Epithelial cell of proximal tubule (primary cell): ENCODE results near the gene DEXI. TPM values are rescaled to one million over a fixed set of nuclear protein-coding genes. Genes with fewer than 3 reads are reported as not detected.
A peak's percentile ranks its signal among the peaks of the same experiment; 100 is the strongest.
"Not testable (repeated sequence)": the region's sequence is repeated elsewhere in the genome, so short reads cannot be mapped to it uniquely, and the experiment has no call there.

Experiments
- DNase-seq: peaks from one replicate; pipeline ENCODE4 v3.0.0-alpha.2; 2011; ENCODE audit warnings: low read depth
- H3K4me3 ChIP-seq: 2 replicates; pipeline ENCODE4 v1.5.1; 2011; ENCODE audit warnings: low read depth, mild to moderate bottlenecking, low read length
- CTCF ChIP-seq: conservative IDR thresholded peaks from 2 replicates; pipeline ENCODE4 v1.5.1; 2012; ENCODE audit warnings: low read depth, mild to moderate bottlenecking, low read length
- total RNA-seq: library from RNA; depleted of rRNA; stranded (reverse); fragments of >200 nt; gene quantifications from 2 replicates; pipeline ENCODE4 v1.2.3, GENCODE V29; 2015

The DEXI gene
- total RNA-seq, 1 donor from 2014 or later = 43.9 TPM

GRCh38 chr16:10943064-10943353 is 741 bp upstream of the DEXI start:
- no peak for TF ChIP-seq CTCF
- peak; percentile 50 for DNase-seq
- H3K4me3 ChIP-seq = peak overlapping the region; percentile 65

- H3K4me3 ChIP-seq = peak overlapping the region; percentile 65
- not testable (repeated sequence) for DNase-seq
These were observed 325 bp downstream of the DEXI start for GRCh38 chr16:10941935-10942351.

DNA sequence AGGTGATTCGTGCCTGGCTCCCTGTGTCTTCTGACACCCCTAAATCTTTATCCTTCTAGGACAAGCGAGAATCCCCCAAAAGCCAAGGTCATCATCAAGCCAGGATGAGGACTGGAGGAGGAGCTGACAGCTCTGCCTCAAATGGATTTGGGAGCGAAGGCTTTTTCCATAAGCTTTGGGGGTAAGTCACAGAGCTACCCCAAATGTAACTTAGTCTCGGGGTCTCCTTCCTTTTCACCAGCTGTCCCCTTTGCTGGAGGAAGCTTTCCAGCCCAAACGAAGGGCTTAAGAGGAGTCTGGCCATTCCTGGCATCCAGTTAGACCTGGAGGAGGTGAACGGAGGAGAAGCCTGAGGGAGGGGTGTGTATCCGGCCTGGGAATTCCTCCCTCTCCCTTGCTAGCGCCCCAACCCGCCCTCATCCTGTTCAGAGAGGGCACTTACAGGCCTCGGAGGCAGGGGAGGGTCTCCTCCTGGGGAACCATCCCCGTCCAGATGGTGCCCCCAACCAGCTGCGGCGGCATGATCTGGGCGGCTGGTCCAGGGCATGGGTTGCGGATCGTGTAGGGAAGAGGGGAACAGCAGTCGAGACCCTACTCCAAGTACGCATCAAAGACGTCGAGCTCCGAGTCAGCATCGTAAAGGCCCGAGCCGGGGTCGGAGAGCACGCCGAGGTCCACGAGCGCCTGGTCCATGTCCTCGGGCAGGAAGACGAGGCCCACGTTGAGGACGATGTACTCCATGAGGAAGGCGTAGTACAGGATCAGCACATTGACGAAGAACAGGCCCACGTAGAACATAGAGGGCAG is 938 bp downstream of the DEXI start:
- TF ChIP-seq CTCF = no peak
- peak overlapping the region; percentile 65 for H3K4me3 ChIP-seq
- DNase-seq = no peak

- no peak for TF ChIP-seq CTCF
- DNase-seq = no peak
These were observed 1.7 kb downstream of the DEXI start for GRCh38 chr16:10940501-10941079.

GRCh38 chr16:10939649-10940234 is 2.5 kb downstream of the DEXI start:
- peak overlapping the region; percentile 65 for H3K4me3 ChIP-seq
- no peak for TF ChIP-seq CTCF
- no peak for DNase-seq

More at GRCh38 chr16:10940501-10941079, 1.7 kb downstream of the DEXI start:
- H3K4me3 ChIP-seq = peak overlapping the region; percentile 65

GRCh38 chr16:10938796-10939648 is 3.2 kb downstream of the DEXI start:
- H3K4me3 ChIP-seq = peak overlapping the region; percentile 65
- DNase-seq = no peak
- TF ChIP-seq CTCF = no peak

- H3K4me3 ChIP-seq = no peak overlapping the region
- TF ChIP-seq CTCF = no peak
- no peak for DNase-seq
These were observed 3.9 kb downstream of the DEXI start for GRCh38 chr16:10938321-10938720.
